Heart left ventricle (tissue), 16 donors: Measurements from ENCODE around the gene CDR2L. TPM values are rescaled to one million over a fixed set of nuclear protein-coding genes. Genes with fewer than 3 reads are reported as not detected.
"Not testable (repeated sequence)": the region's sequence is repeated elsewhere in the genome, so short reads cannot be mapped to it uniquely, and the experiment has no call there.

Source experiments
- ATAC-seq, 4 donors: fragments of 200-7000 bp; cut with Tn5 transposase; one replicate each; pipeline ENCODE4 v1.9.1; 2020 to 2022; ENCODE audit warnings: moderate library complexity in 4 of 4, mild to moderate bottlenecking in 3 of 4, moderate number of reproducible peaks in 1 of 4
- DNase-seq, 5 donors: peaks; one replicate each; pipeline ENCODE4 v3.0.0-alpha.2; 2020
- H3K27ac ChIP-seq, 12 donors: fragments of 200-600 bp; sonication (generic) in 4 of 12; one replicate each; pipeline versions ENCODE4 v1.5.0 to v1.8.0; 2016 to 2022; ENCODE audit warnings: mild to moderate bottlenecking in 2 of 12
- H3K27me3 ChIP-seq, 9 donors: fragments of 200-600 bp; sonication (generic) in 2 of 9; one replicate each; pipeline versions ENCODE4 v1.5.1 to v1.8.0; 2016 to 2022; ENCODE audit warnings: mild to moderate bottlenecking in 3 of 9
- H3K36me3 ChIP-seq, 9 donors: fragments of 200-600 bp; sonication (generic) in 2 of 9; one replicate each; pipeline versions ENCODE4 v1.5.0 to v1.8.0; 2018 to 2022; ENCODE audit warnings: mild to moderate bottlenecking in 2 of 9
- H3K4me1 ChIP-seq, 12 donors: fragments of 200-600 bp; sonication (generic) in 4 of 12; one replicate each; pipeline versions ENCODE4 v1.5.0 to v1.8.0; 2016 to 2022; ENCODE audit warnings: mild to moderate bottlenecking in 3 of 12
- H3K4me3 ChIP-seq, 12 donors: fragments of 200-600 bp; sonication (generic) in 4 of 12; one replicate each; pipeline versions ENCODE4 v1.5.0 to v1.8.0; 2017 to 2022; ENCODE audit warnings: mild to moderate bottlenecking in 9 of 12, moderate library complexity in 4 of 12
- H3K9me3 ChIP-seq, 12 donors: fragments of 200-600 bp; sonication (generic) in 4 of 12; one replicate each; pipeline versions ENCODE4 v1.5.0 to v1.8.0; 2016 to 2022; ENCODE audit warnings: mild to moderate bottlenecking in 1 of 12
- POLR2A ChIP-seq, 2 donors: fragments of 450-650 bp; IDR thresholded peaks; one replicate each; pipeline ENCODE4 v1.6.1; 2017; ENCODE audit warnings: antibody characterized with exemption in 2 of 2, mild to moderate bottlenecking in 2 of 2, moderate library complexity in 2 of 2
- WGBS, 4 donors: extraction: QIAGEN DNeasy Blood & Tissue Kit in 2 of 4; methylation state at CpG; one replicate each; pipeline versions ENCODE4 v1.1.5 to v1.1.7; 2013 to 2018; 5-methylcytosine and 5-hydroxymethylcytosine counted together
- intact Hi-C, 10 donors: fragments of 100-400 bp; cut with DNase I; formaldehyde crosslinking; loops; one replicate each; pipeline versions ENCODE4 v1.11.1 to v1.14.2; 2022
- polyA plus RNA-seq, 2 donors: library from polyadenylated mRNA; stranded (reverse); fragments of 200-250 nt; gene quantifications; one replicate each; pipeline ENCODE4 v1.2.3, GENCODE V29; 2013
- total RNA-seq, 9 donors: library from RNA; depleted of rRNA in 2 of 9; stranded (reverse); fragments of >200 nt in 2 of 9; fragmentation: NEBNext Ultra II Directional in 3 of 9; extraction: Animal tissue kit (Norgen Biotek cat#: 25700) in 3 of 9; gene quantifications; one replicate each; pipeline versions ENCODE4 v1.1.0 to v1.2.4, GENCODE V29; 2016 to 2023
- TF ChIP-seq, protein P1 (sequence below), 12 donors: fragments of 200-600 bp; sonication (generic) in 4 of 12; IDR thresholded peaks; one replicate each; pipeline versions ENCODE4 v1.5.0 to v1.8.0; 2018 to 2022; ENCODE audit warnings: antibody characterized with exemption in 12 of 12, mild to moderate bottlenecking in 5 of 12
- donor health status: ischemic (EF 13 %, LVEDD 7.1; RV severe dilation, severe dysfunction).
- donor health status: healthy with polysubstance abuse.
- donor health status: DM: no; HTN: yes; CAD: no.
- donor health status: DM: no; HTN: no; CAD: no.
- donor health status: ischemic (EF 25% LVEDD 6.9; RV normal size, moderate dysfunction).
- donor health status: ischemic (EF 25% LVEDD 5.7; RV mildly dilated, moderate dysfunction).
- donor health status: healthy.
- donor health status: DM: yes; HTN: yes; CAD: no.
- donor health status: ischemic (EF 35%, LVEDD 5.7; RV mildly dilated, moderate dysfunction).
- donor health status: nonischemic (EF 11% LVEDD 7.7; RV severe dilation, severe dysfunction).
- donor health status: DM: yes; HTN: yes; CAD: no.
- donor health status: PGD.
- donor health status: ischemic (EF 29% LVEDD 5.4; RV normal size, mild dysfunction).
- donor health status: nonischemic (EF 23%, LVEDD 6.1; RV moderate dilation, normal function).

The CDR2L gene
- total and polyA plus RNA-seq, 11 donors = 13.0 to 56.4 (median 18.1) TPM

GRCh38 chr17:75003070-75003956, 15.9 kb downstream of the CDR2L start:
- H3K27ac ChIP-seq = no peak overlapping the region
- ATAC-seq = no peak
- H3K4me3 ChIP-seq = no peak overlapping the region
- WGBS, 4 donors = 89 to 90% (median 89%) methylated on average over 65 to 76 of the region's 76 CpGs
- no peaks in the 10 kb centered on the region for H3K27me3 ChIP-seq
- H3K4me1 ChIP-seq = peaks cover 0 to 17% (median 3%) of the 10 kb centered on the region in 12 donors
- peaks cover 3 to 73% (median 54%) of the 10 kb centered on the region in 9 donors for H3K36me3 ChIP-seq
- intact Hi-C loops = no loop called here
- DNase-seq = no peak
- TF ChIP-seq POLR2A (IDR thresholded peaks at IDR 0.05) = no peak
- TF ChIP-seq, protein P1, sequence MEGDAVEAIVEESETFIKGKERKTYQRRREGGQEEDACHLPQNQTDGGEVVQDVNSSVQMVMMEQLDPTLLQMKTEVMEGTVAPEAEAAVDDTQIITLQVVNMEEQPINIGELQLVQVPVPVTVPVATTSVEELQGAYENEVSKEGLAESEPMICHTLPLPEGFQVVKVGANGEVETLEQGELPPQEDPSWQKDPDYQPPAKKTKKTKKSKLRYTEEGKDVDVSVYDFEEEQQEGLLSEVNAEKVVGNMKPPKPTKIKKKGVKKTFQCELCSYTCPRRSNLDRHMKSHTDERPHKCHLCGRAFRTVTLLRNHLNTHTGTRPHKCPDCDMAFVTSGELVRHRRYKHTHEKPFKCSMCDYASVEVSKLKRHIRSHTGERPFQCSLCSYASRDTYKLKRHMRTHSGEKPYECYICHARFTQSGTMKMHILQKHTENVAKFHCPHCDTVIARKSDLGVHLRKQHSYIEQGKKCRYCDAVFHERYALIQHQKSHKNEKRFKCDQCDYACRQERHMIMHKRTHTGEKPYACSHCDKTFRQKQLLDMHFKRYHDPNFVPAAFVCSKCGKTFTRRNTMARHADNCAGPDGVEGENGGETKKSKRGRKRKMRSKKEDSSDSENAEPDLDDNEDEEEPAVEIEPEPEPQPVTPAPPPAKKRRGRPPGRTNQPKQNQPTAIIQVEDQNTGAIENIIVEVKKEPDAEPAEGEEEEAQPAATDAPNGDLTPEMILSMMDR (IDR thresholded peaks at IDR 0.05) = no peak
- no peaks in the 10 kb centered on the region for H3K9me3 ChIP-seq

DNA sequence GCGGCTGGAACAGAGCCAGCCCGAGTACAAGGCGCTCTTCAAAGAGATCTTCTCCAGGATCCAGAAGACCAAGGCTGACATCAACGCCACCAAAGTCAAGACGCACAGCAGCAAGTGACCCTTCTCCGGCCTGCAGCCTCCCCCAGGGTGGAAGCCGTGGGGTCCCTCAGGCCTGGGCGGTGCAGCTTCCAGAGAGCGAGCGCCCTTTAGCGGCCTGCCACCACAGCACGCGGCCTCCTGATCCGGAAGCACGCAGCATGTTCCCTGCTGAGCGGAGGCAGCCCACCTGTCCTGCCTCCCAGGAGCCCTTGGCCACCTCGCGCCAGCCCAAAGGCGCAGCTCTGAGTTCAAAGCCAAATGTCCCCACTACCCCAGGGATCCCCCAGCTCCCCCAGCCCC, 16.5 kb downstream of the CDR2L start:
- 93 to 95% (median 94%) methylated on average over 13 to 19 of the region's 19 CpGs for WGBS, 4 donors
- no peaks in the 10 kb centered on the region for H3K9me3 ChIP-seq
- H3K4me1 ChIP-seq = peaks cover 0 to 11% (median 0%) of the 10 kb centered on the region in 12 donors
- intact Hi-C loops = no loop called here
- ATAC-seq (no peak), DNase-seq (no peak)
- no peaks in the 10 kb centered on the region for H3K27me3 ChIP-seq
- H3K27ac ChIP-seq = no peak overlapping the region
- no peak overlapping the region for H3K4me3 ChIP-seq
- peaks cover 3 to 73% (median 54%) of the 10 kb centered on the region in 9 donors for H3K36me3 ChIP-seq
- TF ChIP-seq POLR2A (IDR thresholded peaks at IDR 0.05) = no peak
- TF ChIP-seq, protein P1 (IDR thresholded peaks at IDR 0.05) = no peak

DNA sequence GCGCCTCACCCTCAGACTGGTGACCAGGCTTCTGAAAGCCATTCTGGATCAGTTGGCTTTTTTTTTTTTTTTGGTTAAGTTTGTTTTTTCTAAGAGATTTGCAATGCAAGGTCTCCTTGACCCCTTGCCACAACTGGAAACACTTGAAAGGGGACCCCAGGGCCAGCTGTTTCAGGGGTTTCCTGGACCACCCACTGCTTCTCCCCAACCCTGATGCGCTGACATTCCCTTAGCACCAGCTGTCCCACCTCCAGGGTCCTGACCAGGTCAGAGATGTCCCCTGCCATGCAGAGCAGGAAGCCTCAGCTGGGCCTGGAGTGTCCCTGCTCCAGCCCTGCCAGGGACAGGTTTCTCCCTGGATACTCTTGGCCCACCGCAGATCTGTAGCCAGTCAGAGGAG, 16.9 kb downstream of the CDR2L start:
- H3K36me3 ChIP-seq = peaks cover 3 to 71% (median 54%) of the 10 kb centered on the region in 9 donors

GRCh38 chr17:75005291-75005690, 17.9 kb downstream of the CDR2L start:
- TF ChIP-seq, protein P1 (IDR thresholded peaks at IDR 0.05) = no peak
- no peak for TF ChIP-seq POLR2A (IDR thresholded peaks at IDR 0.05)
- H3K27ac ChIP-seq = no peak overlapping the region
- intact Hi-C loops = loop anchor here in 1 of 10 donors (5.0 kb wide), 1 partner anchor 38 kb away; no protein-coding TSS in a partner anchor
- ATAC-seq (no peak), DNase-seq (no peak)
- H3K27me3 ChIP-seq = no peaks in the 10 kb centered on the region
- no peaks in the 10 kb centered on the region for H3K9me3 ChIP-seq
- WGBS, 4 donors = 89 to 95% (median 91%) methylated on average over 8 of the region's 8 CpGs
- H3K4me1 ChIP-seq = no peaks in the 10 kb centered on the region
- H3K4me3 ChIP-seq = no peak overlapping the region
- H3K36me3 ChIP-seq = peaks cover 3 to 62% (median 45%) of the 10 kb centered on the region in 9 donors

More for the DNA sequence above, 16.9 kb downstream of the CDR2L start:
- no peak for TF ChIP-seq POLR2A (IDR thresholded peaks at IDR 0.05)
- TF ChIP-seq, protein P1 (IDR thresholded peaks at IDR 0.05) = no peak
- Histone ChIP-seq H3K4me1 (peaks cover 0 to 9% (median 0%) of the 10 kb centered on the region in 12 donors), H3K27ac (no peak overlapping the region), H3K27me3 (no peaks in the 10 kb centered on the region), H3K4me3 (no peak overlapping the region), H3K9me3 (no peaks in the 10 kb centered on the region)
- WGBS, 4 donors = 90 to 100% (median 95%) methylated on average over 3 of the region's 3 CpGs
- intact Hi-C loops = no loop called here
- ATAC-seq = no peak
- DNase-seq = no peak

DNA sequence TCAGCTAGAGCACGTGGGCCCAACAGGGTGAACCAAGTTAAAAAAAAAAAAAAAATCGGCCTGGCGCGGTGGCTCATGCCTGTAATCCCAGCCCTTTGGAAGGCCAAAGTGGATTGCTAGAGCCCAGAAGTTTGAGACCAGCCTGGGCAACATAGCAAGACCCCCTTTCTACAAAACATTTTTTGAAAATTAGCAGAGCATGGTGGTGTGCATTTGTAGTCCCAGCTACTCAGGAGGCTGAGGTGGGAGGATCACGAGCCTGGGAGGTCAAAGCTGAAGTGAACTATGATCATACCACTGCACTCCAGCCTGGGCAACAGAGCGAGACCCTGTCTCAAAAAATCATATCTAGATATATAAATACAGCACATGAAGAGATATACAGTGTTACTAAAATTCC, 18.7 kb downstream of the CDR2L start:
- not testable (repeated sequence) for H3K4me1 ChIP-seq, DNase-seq, H3K27ac ChIP-seq, H3K4me3 ChIP-seq, H3K27me3 ChIP-seq, H3K9me3 ChIP-seq, ATAC-seq
- intact Hi-C loops = loop anchor here in 1 of 10 donors (5.0 kb wide), 1 partner anchor 39 kb away; no protein-coding TSS in a partner anchor
- WGBS, 4 donors = 93 to 98% (median 94%) methylated on average over 6 of the region's 6 CpGs
- H3K36me3 ChIP-seq = peaks cover under 1 to 54% (median 38%) of the 10 kb centered on the region in 9 donors
